T-helper 2 cell treated with Interferon-gamma antibody and Interleukin-4, amounts not matched to agents 5 μg/mL and 100 μg/mL, for 36 hours (primary cell): ENCODE data around the gene SEPTIN12.
A peak's percentile ranks its signal among the peaks of the same experiment; 100 is the strongest.

Source experiments
- DNase-seq: peaks from one replicate; pipeline ENCODE4 v3.0.0; 2021; ENCODE audit warnings: low spot score
- H3K27ac Mint-ChIP-seq: one replicate; pipeline ENCODE4 v1.8.0; 2021; ENCODE audit warnings: mild to moderate bottlenecking, mixed read lengths
- H3K27me3 Mint-ChIP-seq: one replicate; pipeline ENCODE4 v1.8.0; 2021; ENCODE audit warnings: low read depth, mixed read lengths
- H3K36me3 Mint-ChIP-seq: one replicate; pipeline ENCODE4 v1.8.0; 2021; ENCODE audit warnings: low read depth, mixed read lengths
- H3K4me1 Mint-ChIP-seq: one replicate; pipeline ENCODE4 v1.8.0; 2021; ENCODE audit warnings: low read depth, mixed read lengths
- H3K4me3 Mint-ChIP-seq: one replicate; pipeline ENCODE4 v1.8.0; 2022; ENCODE audit warnings: mild to moderate bottlenecking, moderate library complexity, mixed read lengths
- H3K9me3 Mint-ChIP-seq: one replicate; pipeline ENCODE4 v1.8.0; 2021; ENCODE audit warnings: mixed read lengths

SEPTIN12 gene

GRCh38 chr16:4813251-4814003 is 25.3 kb upstream of the SEPTIN12 start:
- no peaks in the 10 kb centered on the region for H3K9me3 Mint-ChIP-seq
- H3K4me1 Mint-ChIP-seq, result no peaks in the 10 kb centered on the region
- no peaks in the 10 kb centered on the region for H3K27me3 Mint-ChIP-seq
- H3K27ac Mint-ChIP-seq, result no peak overlapping the region
- no peak overlapping the region for H3K4me3 Mint-ChIP-seq
- H3K36me3 Mint-ChIP-seq, result peaks cover 50% of the 10 kb centered on the region
- no peak for DNase-seq

- H3K9me3 Mint-ChIP-seq, result no peaks in the 10 kb centered on the region
- no peaks in the 10 kb centered on the region for H3K4me1 Mint-ChIP-seq
- DNase-seq, result no peak
- H3K4me3 Mint-ChIP-seq, result no peak overlapping the region
- no peaks in the 10 kb centered on the region for H3K27me3 Mint-ChIP-seq
- peak overlapping the region; percentile 23 for H3K27ac Mint-ChIP-seq
- H3K36me3 Mint-ChIP-seq, result peaks cover 53% of the 10 kb centered on the region
These were observed 23.6 kb upstream of the SEPTIN12 start for GRCh38 chr16:4811773-4812172.

GRCh38 chr16:4811242-4811641 is 23.1 kb upstream of the SEPTIN12 start:
- Mint-ChIP-seq H3K27me3 (no peaks in the 10 kb centered on the region), H3K9me3 (no peaks in the 10 kb centered on the region), H3K27ac (no peak overlapping the region), H3K4me3 (no peak overlapping the region), H3K4me1 (no peaks in the 10 kb centered on the region), H3K36me3 (peaks cover 52% of the 10 kb centered on the region)
- DNase-seq, result no peak

GRCh38 chr16:4806280-4806679 is 18.1 kb upstream of the SEPTIN12 start:
- no peak overlapping the region for H3K4me3 Mint-ChIP-seq

GRCh38 chr16:4805231-4805630 is 17.1 kb upstream of the SEPTIN12 start:
- Mint-ChIP-seq H3K4me3 (no peak overlapping the region), H3K9me3 (no peaks in the 10 kb centered on the region), H3K36me3 (peaks cover 29% of the 10 kb centered on the region), H3K4me1 (peaks cover 8% of the 10 kb centered on the region), H3K27me3 (no peaks in the 10 kb centered on the region), H3K27ac (no peak overlapping the region)
- no peak for DNase-seq

More at GRCh38 chr16:4806280-4806679, 18.1 kb upstream of the SEPTIN12 start:
- Mint-ChIP-seq H3K4me1 (peaks cover 5% of the 10 kb centered on the region), H3K36me3 (peaks cover 33% of the 10 kb centered on the region), H3K27me3 (no peaks in the 10 kb centered on the region), H3K9me3 (no peaks in the 10 kb centered on the region), H3K27ac (no peak overlapping the region)
- DNase-seq, result no peak

- Mint-ChIP-seq H3K27ac (no peak overlapping the region), H3K4me1 (peaks cover 8% of the 10 kb centered on the region), H3K27me3 (no peaks in the 10 kb centered on the region), H3K9me3 (no peaks in the 10 kb centered on the region), H3K36me3 (peaks cover 29% of the 10 kb centered on the region), H3K4me3 (peak overlapping the region; percentile 36)
- DNase-seq, result no peak
These were observed 16.0 kb upstream of the SEPTIN12 start for GRCh38 chr16:4803898-4804762.

GRCh38 chr16:4803401-4803844 is 15.3 kb upstream of the SEPTIN12 start:
- Mint-ChIP-seq H3K9me3 (no peaks in the 10 kb centered on the region), H3K36me3 (peaks cover 26% of the 10 kb centered on the region)
- no peak for DNase-seq

GRCh38 chr16:4802659-4803287 is 14.6 kb upstream of the SEPTIN12 start:
- no peaks in the 10 kb centered on the region for H3K27me3 Mint-ChIP-seq
- no peaks in the 10 kb centered on the region for H3K9me3 Mint-ChIP-seq
- peaks cover 8% of the 10 kb centered on the region for H3K4me1 Mint-ChIP-seq
- peaks cover 26% of the 10 kb centered on the region for H3K36me3 Mint-ChIP-seq
- peak; percentile 91 for DNase-seq
- H3K4me3 Mint-ChIP-seq, result peak overlapping the region; percentile 86
- peak overlapping the region; percentile 55 for H3K27ac Mint-ChIP-seq

More at GRCh38 chr16:4803401-4803844, 15.3 kb upstream of the SEPTIN12 start:
- Mint-ChIP-seq H3K27ac (no peak overlapping the region), H3K27me3 (no peaks in the 10 kb centered on the region), H3K4me3 (peak overlapping the region; percentile 86), H3K4me1 (peaks cover 8% of the 10 kb centered on the region)

- H3K9me3 Mint-ChIP-seq, result no peaks in the 10 kb centered on the region
- H3K4me3 Mint-ChIP-seq, result peak within 1 kb of the TSS; percentile 86
- peak; percentile 71 for DNase-seq
- peak within 1 kb of the TSS; percentile 67 for H3K27ac Mint-ChIP-seq
- peaks cover 20% of the 10 kb centered on the region for H3K36me3 Mint-ChIP-seq
- H3K4me1 Mint-ChIP-seq, result peaks cover 8% of the 10 kb centered on the region
- H3K27me3 Mint-ChIP-seq, result no peaks in the 10 kb centered on the region
These were observed 14.0 kb upstream of the SEPTIN12 start, which contains the start of gene ROGDI for GRCh38 chr16:4801962-4802658. TSS of gene ROGDI (minus strand) at chr16:4802633. CDS start at chr16:4802571, 62 bp downstream.

GRCh38 chr16:4801051-4801961 is 13.2 kb upstream of the SEPTIN12 start:
- Mint-ChIP-seq H3K27me3 (no peaks in the 10 kb centered on the region), H3K4me3 (peak overlapping the region; percentile 82), H3K36me3 (peaks cover 17% of the 10 kb centered on the region), H3K4me1 (peaks cover 8% of the 10 kb centered on the region), H3K27ac (peak overlapping the region; percentile 67), H3K9me3 (no peaks in the 10 kb centered on the region)
- no peak for DNase-seq

- no peak for DNase-seq
- Mint-ChIP-seq H3K27me3 (no peaks in the 10 kb centered on the region), H3K4me1 (peaks cover 8% of the 10 kb centered on the region), H3K36me3 (peaks cover 12% of the 10 kb centered on the region), H3K9me3 (no peaks in the 10 kb centered on the region), H3K4me3 (peak overlapping the region; percentile 50), H3K27ac (peak overlapping the region; percentile 15)
These were observed 12.3 kb upstream of the SEPTIN12 start for GRCh38 chr16:4800290-4801041.

GRCh38 chr16:4799171-4799855 is 11.2 kb upstream of the SEPTIN12 start:
- peaks cover 8% of the 10 kb centered on the region for H3K4me1 Mint-ChIP-seq
- H3K9me3 Mint-ChIP-seq, result no peaks in the 10 kb centered on the region
- no peak for DNase-seq
- H3K4me3 Mint-ChIP-seq, result no peak overlapping the region
- no peak overlapping the region for H3K27ac Mint-ChIP-seq
- peaks cover 6% of the 10 kb centered on the region for H3K36me3 Mint-ChIP-seq
- H3K27me3 Mint-ChIP-seq, result no peaks in the 10 kb centered on the region
